Astrocyte (in vitro differentiated cells and primary cell): ENCODE results near the gene SENP8.

Experiments
- CTCF ChIP-seq: IDR thresholded peaks from 2 replicates; pipeline ENCODE4 v1.5.1; 2011; ENCODE audit warnings: low read depth, mild to moderate bottlenecking, inconsistent platforms, low read length, moderate library complexity; ENCODE audit not compliant: insufficient read depth
- EZH2 ChIP-seq: IDR thresholded peaks from 2 replicates; pipeline ENCODE4 v1.6.1; 2012; ENCODE audit warnings: mild to moderate bottlenecking, low read length, inconsistent platforms; ENCODE audit not compliant: insufficient read depth

GRCh38 chr15:72182673-72183072, 64.5 kb downstream of the SENP8 start:
- TF ChIP-seq CTCF = no peak
- TF ChIP-seq EZH2 = no peak
